Neural cell (in vitro differentiated cells): Measurements from ENCODE around the gene SLC4A3. TPM values are rescaled to one million over a fixed set of nuclear protein-coding genes. Genes with fewer than 3 reads are reported as not detected.

ENCODE experiments used
- H2AFZ ChIP-seq: fragments of 200-600, 300-800 bp; sonication (generic), shearing (Covaris generic); 2 replicates; pipeline ENCODE4 v1.6.0; 2014; ENCODE audit warnings: low read depth, mild to moderate bottlenecking, antibody characterized with exemption, low read length, moderate library complexity
- H3F3A ChIP-seq: fragments of 200-600 bp; shearing (Covaris generic); 2 replicates; pipeline ENCODE4 v1.6.1; 2016; ENCODE audit warnings: mild to moderate bottlenecking, moderate library complexity, mixed read lengths, antibody characterized with exemption, low read length; ENCODE audit not compliant: insufficient read depth, poor library complexity, severe bottlenecking
- H3K27ac ChIP-seq: fragments of 200-600, 300-800 bp; sonication (generic), shearing (Covaris generic); 2 replicates; pipeline ENCODE4 v1.5.1; 2014; ENCODE audit warnings: mild to moderate bottlenecking, low read length, moderate library complexity
- H3K27me3 ChIP-seq: fragments of 300-800, 200-600 bp; sonication (generic), shearing (Covaris generic); 2 replicates; pipeline ENCODE4 v1.6.0; 2014; ENCODE audit warnings: mild to moderate bottlenecking, low read depth, low read length, moderate library complexity; ENCODE audit not compliant: insufficient read depth
- H3K36me3 ChIP-seq: fragments of 300-800, 200-600 bp; sonication (generic), shearing (Covaris generic); 2 replicates; pipeline ENCODE4 v1.5.1; 2014; ENCODE audit warnings: mild to moderate bottlenecking, antibody characterized with exemption, low read length, moderate library complexity; ENCODE audit not compliant: insufficient read depth
- H3K4me2 ChIP-seq: fragments of 300-800, 200-600 bp; sonication (generic), shearing (Covaris generic); 2 replicates; pipeline ENCODE4 v1.6.0; 2014; ENCODE audit warnings: mild to moderate bottlenecking, low read length
- H3K4me3 ChIP-seq: fragments of 300-800, 200-600 bp; sonication (generic), shearing (Covaris generic); 2 replicates; pipeline ENCODE4 v1.5.1; 2014; ENCODE audit warnings: mild to moderate bottlenecking, low read length, moderate library complexity
- H3K79me2 ChIP-seq: fragments of 200-600 bp; shearing (Covaris generic); replicated peaks from 2 replicates; pipeline ENCODE4 v1.6.0; 2014; ENCODE audit warnings: mild to moderate bottlenecking, low read length, moderate library complexity; ENCODE audit not compliant: insufficient read depth
- H3K9ac ChIP-seq: fragments of 300-800, 200-600 bp; sonication (generic), shearing (Covaris generic); 2 replicates; pipeline ENCODE4 v1.6.1; 2016; ENCODE audit warnings: mild to moderate bottlenecking, low read length, mixed read lengths
- H3K9me2 ChIP-seq: fragments of 200-600 bp; shearing (Covaris generic); 2 replicates; pipeline ENCODE4 v1.6.1; 2016; ENCODE audit warnings: mild to moderate bottlenecking, low read length, mixed read lengths; ENCODE audit not compliant: insufficient read depth
- H3K9me3 ChIP-seq: fragments of 200-600, 300-800 bp; sonication (generic), shearing (Covaris generic); 2 replicates; pipeline ENCODE4 v1.6.1; 2016; ENCODE audit warnings: mild to moderate bottlenecking, mixed run types, low read length, moderate library complexity, mixed read lengths
- H4K20me1 ChIP-seq: fragments of 200-600 bp; shearing (Covaris generic); 2 replicates; pipeline ENCODE4 v1.6.1; 2016; ENCODE audit warnings: mild to moderate bottlenecking, mixed run types; ENCODE audit not compliant: insufficient read depth
- CTCF ChIP-seq: fragments of 450-650 bp; IDR thresholded peaks from 2 replicates; pipeline ENCODE4 v1.5.1; 2014; ENCODE audit warnings: antibody characterized with exemption, mild to moderate bottlenecking, moderate library complexity; ENCODE audit not compliant: poor library complexity, severe bottlenecking
- EP300 ChIP-seq: fragments of 450-650 bp; conservative IDR thresholded peaks from 2 replicates; pipeline ENCODE4 v1.6.1; 2014; ENCODE audit warnings: antibody characterized with exemption, mild to moderate bottlenecking, moderate library complexity; ENCODE audit not compliant: poor library complexity, severe bottlenecking
- EZH2 ChIP-seq: fragments of 200-600, 300-800 bp; shearing (Covaris generic), sonication (generic); IDR thresholded peaks from 2 replicates; pipeline ENCODE4 v1.6.1; 2014; ENCODE audit warnings: antibody characterized with exemption, low read length, borderline replicate concordance, mild to moderate bottlenecking; ENCODE audit not compliant: insufficient read depth, poor library complexity, severe bottlenecking
- MXI1 ChIP-seq: fragments of 450-650 bp; conservative IDR thresholded peaks from 2 replicates; pipeline ENCODE4 v1.6.1; 2014; ENCODE audit warnings: antibody characterized with exemption, mild to moderate bottlenecking; ENCODE audit not compliant: poor library complexity, severe bottlenecking
- POLR2AphosphoS5 ChIP-seq: IDR thresholded peaks from 2 replicates; pipeline ENCODE4 v1.6.1; 2012
- RAD21 ChIP-seq: fragments of 450-650 bp; conservative IDR thresholded peaks from 2 replicates; pipeline ENCODE4 v1.6.1; 2014; ENCODE audit warnings: antibody characterized with exemption, mild to moderate bottlenecking, moderate library complexity
- REST ChIP-seq: IDR thresholded peaks from 2 replicates; pipeline ENCODE4 v1.6.1; 2012; ENCODE audit warnings: borderline replicate concordance
- SMC3 ChIP-seq: fragments of 450-650 bp; conservative IDR thresholded peaks from 2 replicates; pipeline ENCODE4 v1.6.1; 2014; ENCODE audit warnings: antibody characterized with exemption, mild to moderate bottlenecking, moderate library complexity; ENCODE audit not compliant: poor library complexity
- TAF1 ChIP-seq: IDR thresholded peaks from 2 replicates; pipeline ENCODE4 v1.6.1; 2012; ENCODE audit warnings: low read depth
- polyA plus RNA-seq: library from polyadenylated mRNA; depleted of rRNA; stranded (reverse); fragments of >200 nt; gene quantifications from 2 replicates; pipeline ENCODE4 v1.2.3, GENCODE V29; 2014

SLC4A3 gene
- polyA plus RNA-seq, 1 donor from 2014 or later, result 18.7 TPM

GRCh38 chr2:219634951-219635751 lies 7.7 kb downstream of the SLC4A3 start:
- TF ChIP-seq REST (no peak), MXI1 (no peak), EP300 (no peak), EZH2 (no peak), RAD21 (no peak), TAF1 (no peak), SMC3 (no peak)
- Histone ChIP-seq H3K36me3 (no peaks in the 10 kb centered on the region), H3K4me2 (no peak overlapping the region)

GRCh38 chr2:219636144-219636915 lies 8.9 kb downstream of the SLC4A3 start:
- no peaks in the 10 kb centered on the region for H3K9me3 ChIP-seq

More at GRCh38 chr2:219634951-219635751, 7.7 kb downstream of the SLC4A3 start:
- no peak overlapping the region for H3K9ac ChIP-seq
- no peaks in the 10 kb centered on the region for H4K20me1 ChIP-seq
- no peaks in the 10 kb centered on the region for H3F3A ChIP-seq
- no peak overlapping the region for H3K4me3 ChIP-seq
- H3K9me2 ChIP-seq, result no peaks in the 10 kb centered on the region
- H3K9me3 ChIP-seq, result no peaks in the 10 kb centered on the region
- H2AFZ ChIP-seq, result no peak overlapping the region
- no peak overlapping the region for H3K27ac ChIP-seq
- H3K27me3 ChIP-seq, result no peaks in the 10 kb centered on the region
- H3K79me2 ChIP-seq, result no peaks in the 10 kb centered on the region

More at GRCh38 chr2:219636144-219636915, 8.9 kb downstream of the SLC4A3 start:
- Histone ChIP-seq H3K27me3 (no peaks in the 10 kb centered on the region), H3F3A (no peaks in the 10 kb centered on the region), H3K79me2 (no peaks in the 10 kb centered on the region), H2AFZ (no peak overlapping the region), H3K36me3 (no peaks in the 10 kb centered on the region), H3K9ac (no peak overlapping the region), H3K4me3 (no peak overlapping the region), H3K27ac (no peak overlapping the region), H3K9me2 (no peaks in the 10 kb centered on the region), H4K20me1 (no peaks in the 10 kb centered on the region), H3K4me2 (no peak overlapping the region)
- no peak for TF ChIP-seq POLR2AphosphoS5
- TF ChIP-seq TAF1, result no peak
- no peak for TF ChIP-seq REST
- no peak for TF ChIP-seq EZH2
- TF ChIP-seq SMC3, result no peak
- TF ChIP-seq RAD21, result no peak
- TF ChIP-seq MXI1, result no peak
- no peak for TF ChIP-seq CTCF
- no peak for TF ChIP-seq EP300
